ENCODE results near the gene FAM76B.

Gene FAM76B

DNA sequence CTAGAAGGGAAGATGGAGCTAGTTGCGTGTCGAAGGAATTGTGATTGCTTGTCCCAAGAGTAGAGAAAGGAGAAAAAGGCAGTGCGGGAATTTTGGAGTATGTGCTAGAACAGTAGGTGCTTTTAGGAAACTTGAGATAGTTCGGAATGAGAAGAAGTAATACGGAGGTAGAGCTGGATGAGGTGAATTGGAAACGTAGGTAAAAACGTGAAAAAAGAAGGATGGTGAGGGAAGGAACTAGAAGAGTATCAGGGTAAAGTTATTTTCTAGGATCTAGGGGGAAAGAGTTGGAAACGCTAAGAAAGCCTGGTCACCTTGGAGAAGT lies 2.1 kb upstream of the FAM76B start:
- no peak for DNase-seq

DNA sequence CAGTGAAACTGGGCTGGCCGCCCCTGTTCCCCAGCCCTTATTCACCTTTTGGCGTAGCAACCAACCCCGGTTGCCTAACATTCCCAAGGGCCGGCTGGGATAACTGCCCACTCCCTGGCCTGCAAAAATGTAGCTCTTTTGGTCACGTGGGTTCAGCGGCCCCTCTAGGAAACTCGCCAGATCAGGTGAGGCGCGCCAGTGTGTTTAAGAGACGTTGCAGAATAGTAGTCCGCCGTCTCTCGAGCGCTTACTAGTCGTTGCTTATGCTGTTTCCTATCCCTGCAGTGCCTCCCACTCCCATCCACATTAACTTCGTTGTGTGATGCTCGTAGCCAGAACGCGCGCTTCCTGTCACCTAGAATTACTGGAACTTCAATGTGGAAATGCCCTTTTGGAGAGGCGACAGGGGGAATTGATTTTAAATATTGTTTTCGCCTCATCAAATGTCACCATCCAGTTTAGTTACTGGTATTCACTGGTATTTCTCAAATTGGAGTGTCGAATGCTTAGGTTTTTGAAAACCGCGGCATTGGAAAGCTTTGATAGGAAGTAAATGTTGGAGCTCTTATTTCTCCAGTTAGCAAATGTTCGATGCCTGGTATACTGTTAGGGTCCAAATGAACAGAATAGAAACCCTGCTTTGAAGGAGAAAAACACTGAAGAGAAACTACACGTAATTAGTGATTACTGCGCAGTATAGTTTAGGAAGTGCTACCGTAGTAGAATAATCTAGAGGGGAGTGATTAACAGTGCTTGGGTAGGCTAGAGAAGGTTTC lies 1.5 kb upstream of the FAM76B start:
- DNase-seq, result peak; percentile 83

DNA sequence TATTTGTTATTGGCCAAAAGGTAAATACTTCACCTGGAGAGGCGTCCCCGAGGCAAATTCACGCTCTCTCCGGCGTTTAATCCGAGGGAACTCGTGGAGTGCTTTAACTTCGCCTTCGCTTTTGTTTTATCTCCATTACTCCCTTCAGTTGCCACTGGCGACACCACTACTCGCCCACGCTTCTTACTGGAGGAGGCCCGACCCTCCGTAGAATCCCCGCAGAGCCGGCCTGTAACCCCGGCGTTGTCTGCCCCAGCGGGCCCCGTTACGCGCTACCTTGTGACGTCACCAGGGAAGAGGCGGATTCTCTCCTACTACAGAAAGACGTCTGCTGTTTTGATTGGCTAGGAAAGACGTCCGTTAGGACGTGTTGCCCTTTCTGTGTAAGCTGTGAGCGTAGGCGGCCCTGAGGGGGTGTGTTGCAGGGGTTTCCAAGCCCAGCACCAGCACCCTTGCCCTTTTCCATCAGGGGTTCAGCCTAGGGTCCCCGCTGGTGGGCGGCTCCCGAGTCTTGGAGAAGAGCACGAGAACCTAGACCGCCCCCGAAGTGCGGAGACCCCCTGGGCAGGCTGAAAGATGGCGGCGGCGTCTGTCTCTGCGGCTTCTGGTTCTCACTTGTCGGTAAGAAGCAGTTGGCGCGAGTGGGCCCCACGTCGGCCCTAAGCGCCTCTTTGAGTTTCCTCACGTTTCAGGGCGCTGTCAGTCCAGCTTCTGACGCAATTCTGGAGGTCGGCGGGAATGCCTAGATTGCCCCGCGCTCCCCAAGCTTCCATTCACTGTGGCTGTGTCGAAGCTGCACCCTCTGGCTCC lies 746 bp upstream of the FAM76B start, which contains the start of gene CEP57:
TSS of gene CEP57 (plus strand) at position 376 of the 810 bp plus-strand sequence. CDS start at position 577, 201 bp downstream.
- peak; percentile 97 for DNase-seq

DNA sequence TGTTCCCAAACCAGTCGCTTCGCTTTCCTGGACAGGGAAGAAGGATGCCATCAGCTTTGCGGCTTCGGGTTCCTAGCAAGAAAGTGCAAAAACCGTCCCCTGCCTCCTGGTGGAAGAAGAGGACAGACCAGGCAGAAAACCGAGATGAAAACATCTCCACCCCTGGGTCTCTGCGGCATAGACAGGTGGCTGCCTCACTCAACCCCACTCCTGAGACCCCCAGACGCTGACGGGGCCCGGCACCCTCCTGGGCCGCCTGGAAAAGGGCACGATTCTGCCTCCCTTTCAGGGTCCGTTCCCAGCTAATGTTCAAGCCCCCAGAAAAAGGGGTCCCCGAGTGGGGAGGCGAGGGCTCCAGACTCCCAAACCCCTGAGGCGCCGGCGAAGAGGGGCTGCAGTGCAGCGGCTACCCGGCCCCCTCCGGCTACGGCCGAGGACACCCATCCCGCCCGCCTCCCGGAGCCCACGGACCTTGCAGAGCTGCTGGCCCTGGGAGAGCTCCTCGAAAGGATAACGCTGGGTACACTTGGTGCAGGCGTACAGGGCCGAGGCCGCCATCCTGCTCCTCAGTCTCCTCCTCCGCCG lies 569 bp downstream of the FAM76B start:
- no peak for DNase-seq

DNA sequence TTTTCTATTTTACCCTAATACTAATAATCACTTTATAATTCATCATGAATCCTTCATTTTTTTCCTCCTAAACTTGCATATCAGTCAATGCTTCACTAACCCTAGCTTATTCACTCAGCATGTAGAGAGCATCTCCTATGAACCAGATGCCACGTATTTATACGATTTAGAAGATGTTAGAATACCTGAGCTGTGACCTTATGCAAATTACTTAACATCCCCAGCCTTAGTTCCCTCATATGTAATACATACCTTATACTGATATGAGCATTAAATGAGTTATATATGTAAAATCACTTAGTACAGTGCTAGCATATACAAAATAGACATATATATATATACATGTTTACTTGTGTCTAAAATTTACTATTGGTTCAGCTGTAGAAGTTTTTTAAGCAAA lies 9.0 kb downstream of the FAM76B start:
- no peak for DNase-seq

DNA sequence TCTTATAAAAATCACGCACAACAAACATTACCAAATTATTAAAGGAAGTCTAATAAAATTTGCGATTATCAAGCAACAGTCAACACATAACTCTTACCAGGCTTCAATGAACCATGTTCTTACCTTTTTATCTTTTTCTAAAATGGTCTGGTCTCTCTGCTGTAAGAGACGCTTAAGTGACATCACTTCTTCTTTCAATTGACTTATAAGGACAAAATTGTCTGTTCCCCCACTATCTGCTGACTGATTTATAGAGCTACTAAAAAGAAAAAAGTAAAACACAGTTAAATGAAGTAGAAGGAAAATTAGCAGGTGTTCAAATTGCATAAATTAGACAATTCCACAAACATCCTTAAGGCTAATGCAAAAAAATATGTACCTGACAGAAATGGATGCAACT lies 10.9 kb downstream of the FAM76B start:
- no peak for DNase-seq

DNA sequence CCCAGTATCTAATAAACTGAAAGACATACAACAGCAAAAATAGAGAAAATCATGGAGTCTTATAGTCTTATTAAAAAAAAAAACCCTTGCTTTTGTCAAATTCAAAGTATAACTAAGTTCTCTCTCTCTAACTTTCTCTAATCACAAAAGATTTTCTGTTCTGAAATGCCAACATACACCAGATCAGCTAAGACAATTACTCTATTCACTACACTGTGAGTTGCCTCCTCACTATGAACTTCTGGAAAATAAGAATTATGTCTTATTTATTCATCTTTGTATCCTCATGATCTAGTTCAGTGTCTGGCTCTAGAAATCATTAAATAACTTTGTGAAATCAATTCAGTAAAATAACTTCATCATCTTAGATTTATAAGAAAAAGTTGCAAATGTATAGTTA lies 12.7 kb downstream of the FAM76B start:
- DNase-seq, result no peak

DNA sequence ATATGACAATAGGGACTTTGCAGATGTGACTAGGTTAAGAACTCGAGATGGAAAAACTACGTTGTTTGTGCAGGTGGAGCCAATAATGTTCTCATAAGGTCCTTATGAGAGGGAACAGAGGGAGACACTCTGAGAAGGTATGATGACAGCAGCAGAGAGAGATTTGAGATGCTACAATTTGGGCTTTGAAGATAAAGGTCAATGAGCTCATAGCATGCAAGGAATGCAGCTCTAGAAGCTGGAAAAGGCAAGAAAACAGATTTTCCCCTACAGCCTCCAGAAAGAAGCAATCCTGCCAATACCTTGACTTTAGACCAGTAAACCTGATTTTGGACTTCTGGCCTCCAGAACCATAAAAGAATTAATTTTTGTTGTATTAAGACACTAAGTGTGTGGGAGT lies 21.1 kb downstream of the FAM76B start:
- DNase-seq, result no peak

DNA sequence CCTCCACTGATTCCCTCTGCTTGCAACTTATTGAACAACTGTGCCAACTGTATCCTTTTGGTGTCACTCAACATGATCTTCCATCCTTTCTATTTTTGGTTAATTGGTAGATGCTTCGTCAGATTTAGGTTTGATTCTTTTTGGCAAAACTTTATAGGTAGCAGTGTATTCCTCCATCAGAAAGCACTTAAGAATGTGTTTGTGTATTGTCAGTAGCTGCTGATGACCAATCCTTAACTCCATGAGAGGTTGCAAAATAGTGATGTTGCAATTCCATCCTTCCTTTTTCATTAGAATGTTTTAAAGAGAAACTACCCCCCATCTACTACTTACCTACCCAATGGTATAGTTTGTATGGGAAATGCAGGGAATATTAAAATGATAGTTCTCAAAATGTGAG lies 22.1 kb downstream of the FAM76B start:
- no peak for DNase-seq

DNA sequence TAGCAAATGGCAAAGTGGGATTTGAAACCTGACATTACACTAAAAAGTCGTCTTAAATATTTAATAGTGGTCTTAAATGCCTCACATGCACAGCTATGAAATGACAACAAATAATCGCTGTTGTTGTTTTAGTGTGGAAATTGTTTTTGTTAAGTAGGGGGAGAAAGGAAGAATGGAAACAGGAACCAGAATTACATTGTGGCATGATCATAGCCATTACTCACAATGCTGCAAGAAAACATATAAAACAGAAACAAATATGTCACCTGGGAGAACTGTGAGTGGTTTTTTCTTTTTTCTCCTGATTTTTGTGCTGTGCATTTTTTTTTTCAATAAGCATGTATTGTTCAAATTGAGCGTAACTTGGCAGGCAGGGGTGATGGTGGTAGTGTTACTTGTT lies 22.9 kb downstream of the FAM76B start:
- DNase-seq, result no peak

DNA sequence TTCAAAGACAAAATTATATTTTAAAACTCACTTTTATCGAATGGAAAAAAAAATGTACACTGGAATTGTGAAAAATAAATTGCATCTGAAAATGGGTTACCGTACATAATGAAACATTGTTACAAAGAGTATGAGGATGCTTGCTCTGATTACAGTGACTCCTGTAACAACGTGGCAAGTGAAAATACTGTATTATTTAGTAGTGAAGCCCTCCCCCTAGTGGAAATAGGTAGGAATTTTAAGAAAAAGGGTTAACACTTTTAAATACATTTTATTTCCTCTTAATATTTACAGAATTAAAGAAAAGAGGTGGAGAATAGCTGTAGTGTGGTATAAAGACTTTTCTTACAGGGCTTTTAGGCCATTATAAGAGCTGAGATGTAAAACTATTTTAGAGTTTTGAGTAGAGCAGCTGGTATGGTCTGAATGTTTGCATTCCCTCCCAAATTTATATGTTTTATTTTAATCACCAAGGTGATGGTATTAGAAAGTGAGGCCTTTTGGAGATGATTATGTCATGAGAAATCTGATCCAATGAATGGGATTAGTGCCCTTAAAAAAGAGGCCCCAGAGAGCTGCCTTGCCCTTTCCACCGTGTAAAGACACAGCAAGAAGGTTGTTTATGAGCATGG lies 25.2 kb downstream of the FAM76B start:
- DNase-seq, result no peak

DNA sequence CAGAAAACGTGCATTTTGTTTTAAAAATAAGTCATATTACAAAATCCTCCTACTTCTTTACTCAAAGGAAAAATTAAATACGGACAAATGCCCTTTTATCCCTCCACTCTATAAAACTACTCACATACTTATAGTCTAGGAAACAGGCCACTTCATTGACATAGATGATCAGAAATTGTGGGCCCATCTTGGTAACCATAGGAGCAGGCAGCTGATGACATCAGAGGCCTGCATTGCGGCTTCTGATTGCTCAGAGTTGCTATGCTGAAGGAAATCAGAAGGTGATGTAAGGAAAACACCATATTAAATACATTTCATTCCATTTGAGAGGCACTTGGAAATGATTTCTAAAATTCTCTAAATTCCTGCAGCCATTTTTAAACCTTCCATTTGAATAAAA lies 27.0 kb downstream of the FAM76B start:
- DNase-seq, result no peak

DNA sequence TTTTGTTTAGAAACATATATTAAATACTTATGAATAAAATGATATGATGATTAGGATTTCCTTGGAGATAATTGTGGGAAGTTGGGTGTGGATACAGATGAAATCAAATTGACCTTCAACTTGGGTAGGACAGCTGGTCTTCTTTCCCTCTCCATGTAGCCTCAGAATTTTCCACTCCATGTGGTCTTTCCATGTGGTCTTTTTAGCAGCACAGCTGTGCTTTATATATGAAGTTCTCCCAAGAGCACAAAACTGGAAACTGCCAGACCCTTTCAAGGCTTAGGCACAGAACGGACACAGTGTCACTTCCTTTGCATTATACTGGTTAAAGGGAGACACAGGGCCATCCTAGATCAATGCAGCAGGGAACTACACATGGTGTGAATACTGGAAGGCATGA lies 28.6 kb downstream of the FAM76B start:
- DNase-seq, result no peak

DNA sequence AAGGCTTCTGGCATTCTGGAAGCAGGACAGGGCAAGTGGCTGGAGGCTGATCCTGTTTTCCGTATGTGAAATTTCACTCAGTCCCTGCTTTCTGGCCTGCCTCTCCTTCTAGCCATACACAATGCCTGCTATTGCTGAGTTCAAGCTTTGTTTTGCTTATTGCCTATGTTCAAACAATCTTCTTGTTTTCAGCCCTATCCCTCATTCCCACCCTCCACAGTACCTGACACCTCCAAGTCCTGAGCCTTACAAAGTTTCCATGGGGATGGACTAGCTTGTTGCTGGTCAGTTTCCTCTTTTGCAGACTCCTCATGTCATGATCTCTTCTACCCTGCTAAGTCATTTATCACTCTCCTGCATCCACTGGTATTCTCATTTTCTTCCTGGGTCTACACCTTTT lies 38.1 kb downstream of the FAM76B start:
- no peak for DNase-seq

DNA sequence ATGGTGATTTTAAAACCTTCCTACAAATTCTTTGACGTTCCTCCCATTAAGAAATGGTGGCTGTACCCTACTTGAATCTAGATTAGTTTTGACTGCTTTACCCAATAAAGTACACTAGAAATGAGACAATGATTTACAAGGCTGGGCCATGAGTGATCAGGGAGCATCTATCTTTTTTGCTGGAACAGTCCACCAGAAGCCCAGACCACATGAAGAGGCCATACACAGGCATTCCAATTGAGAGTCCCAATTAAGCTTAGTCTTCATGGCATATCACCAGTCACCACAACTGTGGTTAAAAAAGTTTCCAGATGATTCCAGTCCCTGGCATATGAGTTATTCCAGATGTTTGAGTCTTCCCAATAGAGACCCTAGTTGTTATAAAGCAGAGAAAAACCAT lies 39.5 kb downstream of the FAM76B start:
- DNase-seq, result no peak

DNA sequence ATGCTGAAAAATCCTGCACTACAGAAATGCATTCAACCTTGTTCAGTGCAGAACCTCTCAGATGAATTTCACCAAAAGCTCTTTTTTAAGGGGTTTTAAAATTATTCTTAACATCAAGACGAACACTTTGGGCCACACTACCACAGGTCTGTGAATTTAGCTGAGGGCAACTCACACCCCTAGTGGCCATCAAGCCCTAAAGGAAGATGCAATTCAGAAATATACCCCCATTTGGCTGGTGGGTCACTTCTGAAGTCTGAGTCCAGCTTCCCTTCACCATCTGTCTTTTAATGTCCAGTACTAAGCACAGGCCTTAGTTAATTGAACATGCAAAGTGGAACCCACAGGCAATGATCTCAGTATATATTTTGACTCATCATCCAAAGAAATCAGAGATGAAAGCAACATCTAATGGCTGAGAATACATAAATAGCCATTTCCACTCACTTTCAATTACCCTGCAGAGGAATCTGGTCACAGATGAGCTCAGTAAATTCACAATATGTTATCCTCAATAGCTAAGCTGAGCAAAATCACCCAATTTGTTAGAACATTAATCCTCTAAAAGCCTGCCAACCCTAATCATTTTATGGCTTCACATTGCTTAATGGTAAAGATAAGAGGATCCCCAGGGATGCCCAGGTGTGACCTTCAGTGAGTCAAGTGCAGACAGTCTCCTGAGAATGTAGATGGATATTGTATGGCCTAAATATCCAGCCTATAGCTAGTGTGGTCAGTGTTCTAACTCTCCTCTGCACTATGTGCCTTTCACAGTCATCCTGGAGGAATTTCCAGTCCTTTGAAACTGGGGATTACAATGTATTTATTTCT lies 50.3 kb downstream of the FAM76B start:
- DNase-seq, result no peak

DNA sequence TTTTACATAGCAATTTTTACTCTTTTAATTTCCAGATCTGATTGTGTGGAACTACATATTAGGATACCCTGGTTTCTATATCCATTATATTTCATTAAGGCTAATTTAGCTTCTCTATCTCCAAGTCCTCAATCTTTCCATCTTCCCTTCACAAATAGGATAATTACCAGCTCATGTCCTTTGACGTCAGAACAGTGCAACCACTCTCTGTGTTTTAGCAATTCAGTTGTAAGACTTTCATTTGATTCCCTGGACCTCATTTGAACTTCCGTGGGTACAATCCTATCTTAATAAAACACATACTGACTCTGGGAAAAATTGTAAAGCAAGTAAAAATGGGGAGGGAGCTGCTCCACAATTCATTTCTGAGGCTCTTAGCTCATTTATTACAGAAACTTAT lies 52.8 kb downstream of the FAM76B start:
- DNase-seq, result no peak

DNA sequence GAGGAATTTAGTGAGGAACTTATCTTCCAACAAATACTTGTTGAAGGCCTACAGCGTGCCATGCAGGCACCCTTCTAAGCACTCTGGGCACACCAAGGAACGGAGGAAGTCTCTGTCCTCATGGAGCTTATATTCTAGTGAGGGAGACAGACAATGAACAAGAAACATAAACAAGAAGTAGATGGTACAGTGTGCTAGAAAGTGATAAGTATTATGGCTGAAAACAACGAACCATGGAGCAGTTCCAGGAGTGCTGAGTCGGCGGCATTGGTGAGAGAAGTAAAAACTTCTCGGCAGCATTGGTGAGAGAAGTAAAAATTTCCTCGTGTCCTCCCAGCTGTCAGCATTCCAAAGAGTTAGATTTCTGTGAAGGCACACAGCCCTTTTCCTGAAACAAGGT lies 53.2 kb downstream of the FAM76B start:
- no peak for DNase-seq

DNA sequence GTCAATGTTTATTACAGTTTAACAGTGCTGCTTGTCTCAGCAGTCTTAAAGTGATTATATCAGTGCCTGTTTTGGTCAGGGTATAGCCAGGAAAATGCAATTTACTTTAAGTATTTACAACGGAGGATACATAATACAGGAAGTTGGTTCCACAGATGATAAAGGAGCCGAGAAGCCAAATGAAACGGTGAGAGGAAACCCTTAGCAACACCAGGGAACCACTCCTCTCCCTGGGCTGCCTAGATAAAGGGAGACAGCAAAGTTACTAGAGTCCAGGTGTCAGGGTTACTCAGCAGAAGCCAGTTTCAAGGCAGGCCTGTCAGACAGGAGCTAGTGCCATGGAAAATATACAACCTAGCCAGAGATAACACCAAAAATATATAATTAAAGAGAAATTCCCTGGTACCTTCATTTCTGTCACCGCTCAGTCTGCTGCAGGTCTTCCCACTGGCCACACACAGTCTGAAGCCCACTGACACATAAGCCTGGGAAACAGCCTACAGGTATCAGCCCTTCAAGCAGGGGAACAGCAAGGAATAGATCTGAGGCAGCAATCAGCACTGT lies 55.5 kb downstream of the FAM76B start:
- no peak for DNase-seq

DNA sequence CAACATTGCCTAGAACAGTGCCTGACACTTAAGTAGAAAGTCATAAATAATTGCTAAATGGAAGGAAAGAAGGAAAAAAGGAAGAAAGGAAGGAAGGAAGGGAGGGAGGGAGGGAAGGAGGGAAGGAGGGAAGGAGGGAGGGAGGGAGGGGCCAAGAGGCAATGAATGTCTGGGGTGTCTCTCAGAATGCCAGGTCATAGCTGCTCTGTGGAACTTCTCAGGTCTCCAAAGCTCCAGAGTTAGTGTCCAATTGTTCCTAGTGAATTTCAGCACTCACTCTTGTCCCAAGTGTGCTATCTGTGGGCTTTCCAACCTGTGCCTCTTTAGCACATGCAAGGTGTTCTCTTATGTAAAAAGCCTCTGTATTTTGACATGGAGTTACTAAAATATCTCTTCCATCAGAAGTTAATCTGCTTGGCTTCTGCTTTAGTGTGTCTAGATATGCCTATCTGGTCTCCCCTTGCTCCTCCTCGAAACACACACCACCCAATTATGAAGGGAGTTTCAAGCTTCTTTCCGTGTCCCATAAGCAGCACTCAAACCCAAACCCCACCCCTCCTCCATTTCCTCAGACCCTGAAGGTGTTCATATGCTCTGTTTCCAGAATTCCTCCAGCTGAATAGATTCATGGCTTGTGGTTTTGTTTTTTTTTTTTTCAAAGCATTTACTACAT lies 56.5 kb downstream of the FAM76B start:
- DNase-seq, result no peak

DNA sequence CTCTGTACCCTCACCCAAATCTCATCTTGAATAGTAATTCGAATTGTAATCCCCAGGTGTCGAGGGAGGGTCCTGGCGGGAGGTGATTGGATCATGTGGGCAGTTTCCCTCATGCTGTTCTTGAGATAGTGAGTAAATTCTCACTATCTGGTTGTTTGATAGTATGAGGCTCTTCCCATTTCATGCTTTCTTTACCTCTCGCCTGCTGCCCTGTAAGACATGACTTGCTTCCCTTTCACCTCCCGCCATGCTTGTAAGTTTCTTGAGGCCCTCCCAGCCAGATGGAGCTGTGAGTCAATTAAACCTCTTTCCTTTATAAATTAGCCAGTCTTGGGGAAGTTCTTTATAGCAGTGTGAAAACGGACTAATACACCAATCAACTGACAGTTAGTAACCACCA lies 60.1 kb downstream of the FAM76B start:
- DNase-seq, result no peak

DNA sequence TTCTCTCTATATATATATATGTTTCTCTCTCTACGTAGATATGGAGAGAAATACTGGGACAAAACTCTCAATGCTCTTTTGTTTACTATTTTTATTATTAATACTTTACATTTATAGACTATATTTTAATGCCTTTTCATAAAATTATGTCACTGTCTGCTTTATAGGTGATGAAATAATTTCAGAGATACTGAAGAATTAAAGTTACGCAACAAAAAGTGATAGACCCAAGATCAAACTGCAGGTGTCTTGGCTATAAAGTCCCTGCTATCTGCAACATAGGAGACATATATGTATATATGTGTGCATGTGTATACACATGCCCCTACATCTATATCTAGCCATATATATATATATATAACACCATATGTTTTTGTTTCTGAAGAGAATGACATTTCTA lies 60.8 kb downstream of the FAM76B start:
- no peak for DNase-seq
